NCI-H1092 (cell line): ENCODE measurements around the gene SLC34A1.
"Not testable (repeated sequence)": the region's sequence is repeated elsewhere in the genome, so short reads cannot be mapped to it uniquely, and the experiment has no call there.

Experiments
- DNase-seq: peaks from one replicate; lab custom pipeline; 2025; lab: John Stamatoyannopoulos, UW

SLC34A1 gene

DNA sequence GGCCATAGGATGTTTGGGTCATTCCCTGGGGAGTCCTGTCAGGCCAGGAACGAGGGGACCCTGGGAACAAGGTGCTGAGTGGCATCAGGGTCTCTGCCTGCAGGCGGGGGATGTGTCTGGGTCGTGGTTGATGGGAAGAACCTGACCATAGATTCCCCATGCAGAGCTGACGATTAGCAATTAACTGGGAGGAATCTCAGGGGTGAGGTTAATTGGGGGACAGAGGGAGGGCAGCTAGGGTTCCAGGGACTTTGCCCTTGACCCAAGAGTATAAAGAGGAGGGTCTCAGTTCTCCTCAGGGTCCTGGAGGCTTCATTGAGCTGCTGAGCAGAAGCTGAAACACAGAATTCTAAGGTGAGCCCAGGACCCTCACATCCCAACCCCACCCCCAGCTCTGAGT is at the start of gene SLC34A1:
Gene SLC34A1, plus strand, starts transcription at position 301 of the 400 bp plus-strand sequence. CDS start 1,308 bp downstream, outside the sequence.
- DNase-seq = no peak

DNA sequence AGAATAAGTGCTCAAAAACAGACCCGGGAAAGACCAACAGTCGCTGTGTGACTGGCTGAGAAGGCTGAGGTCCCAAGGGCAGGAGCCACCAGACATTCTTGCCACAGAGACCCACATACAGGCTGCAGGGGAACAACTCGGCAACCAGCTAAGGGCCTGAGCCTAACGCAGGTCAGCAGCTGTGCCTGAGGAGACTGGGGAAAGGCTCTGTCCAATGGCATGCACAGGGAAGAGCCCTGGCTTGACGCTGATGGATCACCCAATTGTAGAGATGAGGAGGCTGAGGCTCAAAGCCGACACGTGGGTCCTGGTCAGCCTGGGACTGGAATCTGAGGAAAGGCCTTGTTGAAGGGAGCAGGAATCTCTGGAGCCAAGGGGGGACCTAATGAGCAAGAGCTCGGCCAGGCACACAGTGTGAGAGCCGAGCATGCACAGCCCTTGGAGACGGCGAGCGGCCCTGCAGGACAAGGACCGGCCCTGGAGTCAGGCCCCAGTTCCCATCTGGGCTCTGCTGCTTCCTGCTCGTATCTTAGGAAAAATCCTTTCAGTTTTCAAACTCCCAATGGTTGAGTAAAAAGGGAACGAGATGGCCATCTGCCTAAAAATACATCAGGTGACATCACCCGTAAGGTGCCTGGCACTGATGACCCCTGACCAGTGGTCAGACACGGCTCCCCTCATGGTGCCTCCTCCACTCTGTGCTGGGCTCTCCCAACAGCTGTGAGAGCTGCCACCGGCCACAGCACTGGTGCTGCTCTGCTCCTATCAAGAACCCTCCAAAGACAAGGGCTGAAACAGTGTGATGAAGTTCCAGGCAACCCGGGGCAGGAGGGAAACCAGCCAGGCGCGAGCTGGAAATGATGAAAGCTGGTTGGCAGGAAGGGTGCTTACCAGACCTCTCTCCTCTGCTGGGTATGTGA is 49.2 kb upstream of the SLC34A1 start:
- no peak for DNase-seq

- DNase-seq = no peak
Observed at GRCh38 chr5:177335701-177336065, 48.6 kb upstream of the SLC34A1 start.

DNA sequence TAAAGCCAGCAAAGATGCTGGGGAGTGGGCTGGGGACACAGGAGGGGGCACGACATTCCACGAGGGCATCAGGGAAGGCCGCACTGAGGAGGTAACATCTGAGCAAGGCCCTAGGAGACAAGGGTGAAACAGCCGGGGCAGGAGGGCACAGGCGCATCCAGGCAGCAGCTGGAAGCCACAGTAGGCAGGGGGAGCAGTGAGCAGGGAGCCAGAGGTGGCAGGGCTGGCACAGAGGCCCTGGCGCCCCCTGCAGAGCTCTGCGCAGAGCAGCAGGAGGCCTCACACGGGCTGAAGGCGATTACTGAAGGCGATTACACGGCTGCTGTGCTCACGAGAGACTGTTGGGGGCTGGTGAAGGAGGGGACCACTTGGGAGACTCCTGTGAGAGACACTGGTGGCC is 48.1 kb upstream of the SLC34A1 start:
- no peak for DNase-seq

DNA sequence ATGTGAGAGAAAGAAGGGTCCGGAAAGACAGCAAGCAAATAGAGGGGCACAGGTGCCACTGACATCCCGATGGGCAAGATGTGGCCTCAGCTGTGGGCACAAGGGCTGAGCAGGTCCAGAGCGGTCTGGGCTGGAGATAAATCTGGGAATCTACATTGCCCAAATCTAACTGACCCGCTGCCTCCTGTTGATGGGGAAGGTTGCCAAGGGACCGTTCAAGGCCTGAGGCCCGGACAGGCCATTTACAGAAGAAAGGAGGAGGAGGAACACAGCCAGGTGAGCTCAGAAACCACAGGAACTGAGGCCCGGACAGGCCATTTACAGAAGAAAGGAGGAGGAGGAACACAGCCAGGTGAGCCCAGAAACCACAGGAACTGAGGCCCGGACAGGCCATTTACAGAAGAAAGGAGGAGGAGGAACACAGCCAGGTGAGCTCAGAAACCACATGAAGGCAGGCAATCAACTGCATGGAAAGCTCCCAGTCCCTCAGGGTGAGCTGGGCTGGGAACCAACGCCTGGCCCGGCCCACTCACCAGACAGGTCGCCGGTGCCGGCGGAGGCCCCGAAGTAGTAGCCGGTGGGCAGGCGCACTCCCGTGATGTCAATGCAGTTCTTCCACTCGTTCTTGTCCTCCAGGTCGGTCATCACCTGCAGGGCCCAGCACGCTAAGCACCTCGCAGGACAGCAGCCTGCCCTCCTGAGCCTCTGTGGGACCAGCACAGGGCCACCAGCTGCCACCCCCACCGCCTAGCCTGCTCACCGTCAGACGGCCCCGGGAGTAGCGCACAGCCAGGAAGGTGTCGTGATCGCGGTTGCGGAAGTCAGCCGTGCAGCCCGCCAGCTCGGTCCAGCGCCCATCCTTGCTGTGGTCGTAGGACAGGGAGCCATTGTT is 47.4 kb upstream of the SLC34A1 start:
- DNase-seq = no peak

DNA sequence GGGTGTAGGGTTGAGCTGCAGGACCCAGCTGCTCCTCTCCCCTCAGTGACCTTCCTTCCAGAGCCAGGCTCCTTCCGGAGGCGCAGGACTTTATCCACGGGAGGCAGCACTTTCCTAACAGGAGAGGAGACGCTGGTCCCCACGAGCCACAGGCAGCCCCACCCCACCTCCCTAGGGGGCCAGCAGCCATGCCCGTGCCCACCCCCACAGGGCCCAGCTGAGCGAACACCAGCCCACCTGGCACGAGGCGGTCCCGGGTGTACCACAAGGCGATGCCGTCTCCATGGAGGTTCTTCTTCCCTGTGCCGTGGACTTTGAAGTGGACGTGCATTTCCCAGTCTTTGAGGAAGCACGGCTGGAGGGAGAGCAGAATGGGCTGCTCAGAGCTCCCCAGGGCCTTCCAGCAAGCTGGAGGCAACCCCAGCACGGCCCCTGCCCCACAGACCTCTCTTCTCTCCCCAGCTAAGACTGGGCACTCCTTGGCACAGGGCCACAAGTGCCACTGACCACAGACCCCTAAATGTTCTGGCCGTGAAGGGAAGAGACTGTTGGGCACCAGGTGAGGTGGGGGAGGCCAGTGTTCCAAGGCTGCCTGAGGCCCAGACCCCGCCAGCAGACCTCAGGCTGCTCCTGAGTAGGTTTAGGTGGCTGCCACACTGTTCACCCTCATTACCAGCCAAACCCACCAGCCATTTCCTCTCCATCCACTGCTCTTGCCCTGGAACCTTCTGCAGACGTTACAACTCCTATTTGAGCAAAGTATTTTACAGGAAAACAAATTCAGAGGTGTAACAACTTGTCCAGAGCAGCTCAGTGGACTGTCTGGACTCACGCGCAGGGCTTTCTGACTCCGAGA is 45.8 kb upstream of the SLC34A1 start:
- no peak for DNase-seq

- DNase-seq = no peak
Observed at GRCh38 chr5:177339107-177339638, 45.1 kb upstream of the SLC34A1 start.

GRCh38 chr5:177343000-177343399 is 41.2 kb upstream of the SLC34A1 start:
- not testable (repeated sequence) for DNase-seq

DNA sequence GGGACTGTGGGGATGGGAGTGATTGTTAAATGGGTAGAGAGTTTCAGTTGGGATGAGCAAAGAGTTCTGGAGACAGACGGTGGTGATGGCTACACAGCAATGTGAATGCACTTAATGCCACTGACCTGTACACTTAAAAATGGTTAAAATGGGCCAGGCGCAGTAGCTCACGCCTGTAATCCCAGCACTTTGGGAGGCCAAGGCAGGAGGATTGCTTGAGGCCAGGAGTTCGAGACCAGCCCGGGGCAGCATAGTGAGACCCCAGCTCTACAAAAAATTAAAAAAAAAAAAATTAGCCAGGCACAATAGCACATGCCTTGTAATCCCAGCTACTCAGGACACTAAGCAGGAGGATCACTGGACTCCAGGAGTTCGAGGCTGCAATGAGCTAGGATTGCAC is 40.5 kb upstream of the SLC34A1 start:
- DNase-seq = no peak

- DNase-seq = no peak
Observed at GRCh38 chr5:177344891-177345290, 39.3 kb upstream of the SLC34A1 start.

DNA sequence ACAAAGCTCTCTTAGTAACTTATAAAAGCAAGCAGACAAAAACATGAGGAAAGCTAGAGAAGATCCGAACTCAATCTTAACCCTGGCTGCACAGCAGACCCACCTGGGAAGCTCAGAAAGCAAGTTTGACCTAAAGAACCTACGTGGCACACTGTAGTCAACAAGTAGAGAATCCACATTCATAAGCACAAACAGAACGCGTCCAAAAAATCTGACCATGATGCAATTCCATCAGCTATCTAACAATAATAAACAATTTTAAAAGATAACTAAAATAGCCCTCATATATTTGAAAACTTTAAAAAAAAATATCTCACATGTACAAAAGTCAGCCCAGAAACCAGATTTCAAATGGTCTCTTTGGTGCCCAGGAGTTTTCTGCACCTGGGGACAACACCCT is 37.4 kb upstream of the SLC34A1 start:
- no peak for DNase-seq

GRCh38 chr5:177347699-177348098 is 36.5 kb upstream of the SLC34A1 start:
- DNase-seq = no peak

DNA sequence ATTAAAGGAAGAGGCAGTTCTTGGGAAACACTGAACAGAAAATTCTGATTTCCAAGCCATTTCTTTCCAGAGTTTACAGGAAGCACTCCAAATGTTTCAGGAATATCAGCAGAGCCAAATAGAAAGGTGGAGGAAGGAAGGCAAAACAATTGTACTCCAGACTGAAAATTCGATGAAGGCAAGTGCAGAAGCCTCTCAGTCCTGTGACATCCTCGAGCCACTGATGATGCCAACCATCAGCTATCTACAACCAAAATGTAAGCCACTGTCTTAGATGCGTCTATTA is 34.9 kb upstream of the SLC34A1 start:
- DNase-seq = no peak

GRCh38 chr5:177349762-177350161 is 34.5 kb upstream of the SLC34A1 start:
- DNase-seq = no peak

DNA sequence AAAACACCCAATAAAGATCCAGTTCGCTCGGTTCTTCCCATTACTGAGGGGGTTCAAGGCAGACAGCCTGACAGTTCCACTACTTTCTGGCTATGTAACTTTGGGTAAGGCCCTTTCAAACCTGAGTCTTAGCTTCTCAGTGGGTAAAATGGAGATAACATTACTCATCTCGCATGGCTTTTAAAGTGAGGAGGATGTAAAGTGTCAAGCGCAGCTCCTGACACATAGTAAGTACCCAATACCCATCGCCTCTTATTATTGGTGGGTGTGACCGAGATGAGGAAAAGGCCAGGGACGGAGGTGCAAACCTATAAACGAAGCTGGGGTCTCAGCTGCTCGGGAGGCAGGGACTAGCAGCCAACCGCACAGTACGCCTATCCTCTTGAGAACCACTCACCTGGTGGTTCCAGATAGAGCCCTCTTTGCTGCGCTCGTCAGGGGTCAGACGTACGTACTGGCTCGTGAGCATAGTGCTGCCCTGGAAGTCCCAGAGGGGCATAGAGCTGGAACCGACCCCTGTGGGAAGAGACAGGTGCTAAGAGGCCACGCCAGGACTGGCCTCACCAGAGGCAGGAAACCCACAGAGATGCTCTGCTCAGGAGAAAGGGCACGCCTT is 33.4 kb upstream of the SLC34A1 start:
- DNase-seq = no peak

DNA sequence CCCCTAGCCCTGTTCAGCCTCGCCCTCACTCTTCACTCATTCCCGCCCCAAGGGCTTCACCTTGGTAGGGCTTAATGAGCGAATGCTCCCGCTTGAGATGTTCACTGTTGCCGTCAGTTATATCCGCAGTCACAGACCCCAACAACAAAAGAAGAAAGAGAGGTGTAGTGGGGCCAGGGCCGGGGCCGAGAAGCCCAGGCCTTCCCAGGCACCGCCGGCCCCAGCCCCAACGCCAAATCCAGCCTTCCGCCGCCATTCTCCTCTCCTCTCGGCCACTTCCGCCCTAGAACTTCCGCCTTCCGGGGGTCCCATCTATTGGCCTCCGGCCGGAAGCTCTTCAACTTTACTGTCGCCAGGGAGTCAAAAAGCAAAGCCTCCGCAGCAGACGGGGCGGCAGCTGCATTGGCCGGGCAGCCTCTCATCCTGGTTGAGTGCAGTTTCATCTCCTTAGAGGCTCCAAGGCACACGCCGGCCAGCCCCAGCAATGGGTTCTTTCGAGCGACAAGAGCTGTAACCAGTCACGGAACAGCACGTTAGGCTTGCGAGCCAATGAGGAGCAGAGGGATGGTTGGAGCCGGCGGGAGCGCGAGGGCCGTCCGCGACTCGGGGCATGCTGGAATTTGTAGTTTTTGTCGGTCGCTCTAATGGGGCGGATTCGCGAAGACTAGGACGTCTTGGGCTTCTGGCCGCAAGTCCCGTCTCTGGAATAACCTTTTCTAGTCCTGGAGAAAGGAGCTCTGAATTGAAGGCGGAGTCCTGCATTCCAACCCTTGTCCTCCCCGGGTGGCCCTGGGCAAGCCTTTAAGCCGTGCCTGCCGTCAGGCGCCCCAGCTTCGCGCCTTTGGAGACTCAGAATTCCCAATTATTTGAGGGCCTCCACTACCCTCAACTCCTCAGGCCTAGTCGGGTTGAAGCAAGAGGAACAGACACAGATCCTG is 32.6 kb upstream of the SLC34A1 start, which contains the start of gene LMAN2:
Gene LMAN2, minus strand, starts transcription at position 277 of the 938 bp plus-strand sequence. Its CDS starts 21 bp downstream, at position 256.
- DNase-seq = peak; percentile 83

DNA sequence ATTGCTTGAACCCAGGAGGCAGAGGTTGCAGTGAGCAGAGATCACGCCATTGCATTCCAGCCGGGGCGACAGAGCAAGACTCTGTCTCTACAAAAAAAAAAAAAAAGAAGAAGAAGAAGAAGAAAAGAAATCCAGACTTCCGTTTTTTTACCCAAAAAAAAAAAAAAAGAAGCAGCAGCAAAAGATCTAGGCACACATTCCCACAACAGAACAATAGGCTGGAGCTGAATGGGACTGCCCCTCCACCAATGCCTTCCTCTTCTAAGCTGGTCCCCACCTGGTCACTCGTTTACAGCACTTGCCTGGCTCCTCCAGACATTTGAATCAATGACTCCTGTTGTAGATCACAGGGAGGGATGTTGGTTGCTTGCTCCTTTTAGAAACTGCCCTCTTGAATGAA is 31.1 kb upstream of the SLC34A1 start:
- DNase-seq = no peak

DNA sequence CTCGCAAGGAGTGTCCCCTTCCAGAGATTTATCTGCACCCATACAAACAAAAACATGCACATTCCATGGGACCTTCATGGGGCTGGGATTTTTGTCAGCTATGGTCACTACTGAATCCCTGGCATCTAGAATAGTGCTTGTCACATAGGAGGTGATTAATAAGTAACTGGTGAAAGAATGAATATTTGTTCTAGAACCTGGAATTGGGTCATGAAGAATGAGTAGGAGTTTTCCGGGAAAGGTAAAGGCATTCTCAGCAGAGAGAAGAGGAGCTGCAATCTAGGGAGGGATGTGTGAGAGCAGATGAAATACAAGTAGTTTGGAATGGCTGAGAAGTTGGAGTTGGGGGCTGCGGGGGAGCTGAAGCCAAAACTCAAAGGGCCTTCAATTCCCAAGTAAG is 30.0 kb upstream of the SLC34A1 start:
- DNase-seq = no peak

DNA sequence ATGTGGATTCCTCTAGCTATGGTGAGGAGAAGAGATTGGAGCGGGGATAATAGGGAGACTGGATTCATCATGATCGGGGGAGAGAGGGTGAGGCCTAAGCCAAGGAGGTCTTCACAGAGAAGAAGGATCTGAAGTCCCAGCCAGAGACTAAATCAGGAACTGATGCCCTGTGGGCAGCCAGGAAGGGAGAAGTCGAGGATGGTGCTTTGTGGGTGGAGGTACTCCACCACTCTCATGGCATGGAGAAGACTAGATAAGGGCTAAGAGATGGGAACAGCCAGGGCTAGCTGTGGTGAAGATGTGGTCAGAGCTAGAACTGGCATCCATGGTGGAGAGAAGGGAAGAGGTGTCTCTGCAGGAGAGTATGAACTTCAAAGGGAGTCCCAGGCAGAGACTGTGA is 29.5 kb upstream of the SLC34A1 start:
- DNase-seq = no peak

DNA sequence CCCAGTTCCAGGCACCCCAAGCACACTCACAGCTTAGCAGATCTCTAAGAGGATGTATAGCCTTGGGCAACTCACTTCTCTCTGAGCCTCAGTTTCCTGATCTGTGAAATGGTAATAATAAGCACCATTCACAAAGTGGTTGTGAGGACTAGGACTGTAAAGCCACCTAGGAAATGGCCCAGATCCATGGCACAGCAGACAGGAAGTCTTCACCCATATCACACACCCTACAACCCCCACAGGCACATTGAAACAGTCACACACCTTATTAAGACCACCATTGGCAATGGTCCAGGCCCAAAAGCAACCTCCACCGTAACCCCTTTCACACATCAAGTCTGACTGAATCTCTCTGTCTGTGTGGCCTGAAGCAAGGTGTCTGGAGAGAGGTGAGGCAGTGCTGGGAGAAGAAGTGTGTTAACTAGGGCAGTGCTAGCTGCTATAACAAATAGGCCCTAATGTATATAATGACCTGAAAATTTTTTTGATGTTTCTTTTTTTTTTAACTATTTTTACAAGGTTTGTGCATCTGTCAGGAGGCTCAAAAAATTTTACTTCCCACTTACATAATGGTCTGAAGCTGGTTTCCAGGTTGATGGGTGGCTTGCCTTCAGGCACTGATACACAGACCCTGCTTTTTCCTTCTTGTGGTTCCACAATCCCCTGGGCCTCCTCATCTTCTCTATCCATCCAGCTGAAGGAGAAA is 28.9 kb upstream of the SLC34A1 start:
- DNase-seq = no peak
